Activated T-cell treated with anti-CD3 and anti-CD28 coated beads, Interleukin-2, amount 50 U/mL, for 48 hours (primary cell): ENCODE measurements around the gene VPS35L.
"Not testable (repeated sequence)": the region's sequence is repeated elsewhere in the genome, so short reads cannot be mapped to it uniquely, and the experiment has no call there.

Experiments
- DNase-seq, 2 experiments: peaks; one replicate each; pipeline ENCODE4 v3.0.0-alpha.2; 2020

VPS35L gene

DNA sequence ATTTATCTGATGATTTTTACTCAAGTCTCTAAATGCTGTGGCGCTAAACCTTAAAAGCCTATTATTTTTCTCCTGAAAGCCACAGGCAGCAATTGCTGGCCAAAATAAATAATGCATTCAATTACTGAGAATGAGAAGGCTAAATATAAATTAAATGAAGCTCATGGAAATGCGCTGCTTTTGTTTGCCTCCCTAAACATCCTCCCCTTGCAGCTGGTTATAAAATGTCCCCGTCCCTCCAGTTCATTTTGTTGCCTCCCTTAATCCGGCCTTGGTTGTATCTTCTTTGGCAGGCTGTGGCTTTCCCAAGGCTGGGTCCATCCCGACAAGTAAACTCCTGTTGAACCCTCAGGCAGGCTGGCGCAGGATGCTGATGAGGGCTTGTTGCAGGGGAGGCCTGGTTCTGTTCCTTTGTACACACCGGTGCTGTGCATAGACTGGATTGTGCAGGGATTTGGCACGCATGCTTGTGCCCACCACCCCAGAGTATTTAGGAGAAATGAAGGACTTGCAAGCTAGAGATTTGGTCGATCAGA is 99.8 kb downstream of the VPS35L start:
- no peak for DNase-seq

DNA sequence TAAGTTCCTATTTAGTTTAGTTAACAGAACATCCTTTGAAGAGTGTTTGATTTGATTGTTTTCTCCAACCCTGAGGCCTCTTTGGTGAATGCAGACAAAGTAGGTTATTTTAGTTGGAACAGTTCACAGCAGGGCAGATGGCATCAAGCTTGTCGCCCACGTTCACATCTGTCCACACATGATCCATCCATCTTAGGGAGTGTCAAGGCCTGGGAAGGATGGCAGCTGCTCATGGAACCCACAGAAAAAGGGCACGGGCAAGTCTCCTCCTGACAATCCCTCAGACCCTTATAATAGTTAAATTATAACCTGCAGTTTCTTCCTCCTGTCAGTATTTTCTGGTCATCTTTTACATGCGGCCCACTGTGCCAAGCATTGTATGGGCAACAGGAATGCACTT is 102.3 kb downstream of the VPS35L start:
- DNase-seq, result no peak

DNA sequence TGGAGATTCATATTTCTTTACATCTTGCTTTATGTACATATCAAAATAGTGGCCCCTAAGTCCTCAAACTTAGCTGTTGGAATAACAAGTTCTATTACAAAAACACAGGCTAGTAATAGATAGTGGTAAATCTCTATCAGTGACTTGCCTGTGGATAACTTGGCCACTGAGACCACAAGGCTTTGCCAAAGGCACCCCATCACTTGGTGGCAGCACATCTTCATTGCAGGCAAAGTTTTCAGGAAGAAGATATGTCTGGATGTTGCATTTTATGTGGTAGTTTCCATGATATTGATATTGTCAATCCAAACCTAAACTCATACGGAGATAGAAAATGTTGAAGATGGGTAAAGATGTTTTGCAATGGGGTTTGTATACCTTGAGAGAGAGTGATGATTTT is 104.1 kb downstream of the VPS35L start:
- no peak for DNase-seq

DNA sequence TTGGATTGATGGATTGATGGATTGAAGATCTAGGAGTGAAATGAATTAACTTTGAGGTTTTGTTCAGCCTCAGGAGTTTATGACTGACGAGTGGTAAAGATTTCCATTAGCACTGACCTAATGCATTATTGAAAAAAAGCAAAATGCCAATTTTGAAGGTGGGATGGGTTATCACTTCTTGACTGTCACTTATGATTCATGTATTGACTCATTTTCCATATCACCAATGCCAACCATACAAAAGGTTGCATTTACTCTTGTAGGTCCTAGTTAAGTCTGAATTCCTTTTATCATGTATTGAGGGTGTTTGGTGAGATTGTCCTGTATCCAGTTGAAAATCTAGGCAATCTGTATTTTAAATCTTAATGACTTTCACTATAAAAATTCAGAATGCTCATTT is 104.9 kb downstream of the VPS35L start:
- DNase-seq, result no peak

DNA sequence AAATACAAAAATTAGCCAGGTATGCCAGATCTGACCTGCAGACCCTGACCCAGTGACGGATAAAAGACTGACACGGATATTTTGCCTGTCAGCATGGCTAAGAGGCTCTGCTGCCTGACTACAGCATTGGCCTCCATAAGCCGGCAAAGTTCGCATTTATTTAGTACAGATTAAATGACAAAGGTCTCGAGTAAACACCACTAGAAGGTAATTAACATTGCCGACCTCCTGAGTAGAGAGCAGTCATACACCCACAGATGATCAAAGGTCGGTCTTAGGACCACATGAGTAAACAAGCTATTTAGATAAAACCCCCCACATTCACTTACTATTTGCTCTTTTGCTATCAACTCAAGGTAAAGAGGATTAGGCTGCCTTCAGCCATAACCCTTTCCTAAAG is 106.8 kb downstream of the VPS35L start:
- DNase-seq, result no peak

DNA sequence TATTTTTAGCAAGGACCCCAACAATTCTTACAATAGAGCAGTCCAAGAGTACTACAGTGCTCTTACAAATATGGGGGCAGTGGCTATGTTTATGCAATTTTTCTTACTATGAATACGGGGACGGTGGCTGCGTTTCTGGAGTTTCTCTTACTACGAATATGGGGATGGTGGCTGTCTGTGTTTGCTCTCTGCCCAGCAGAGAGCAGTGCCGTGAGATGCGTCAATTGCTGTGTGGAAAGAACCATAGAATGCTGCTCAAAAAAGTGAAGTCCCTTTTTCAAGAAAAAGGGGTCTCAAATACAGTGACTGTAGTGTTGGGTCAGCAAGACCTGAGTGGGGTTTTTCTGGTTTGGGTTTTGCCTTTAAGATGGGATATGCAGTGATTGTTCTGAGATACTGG is 108.7 kb downstream of the VPS35L start:
- no peak for DNase-seq

DNA sequence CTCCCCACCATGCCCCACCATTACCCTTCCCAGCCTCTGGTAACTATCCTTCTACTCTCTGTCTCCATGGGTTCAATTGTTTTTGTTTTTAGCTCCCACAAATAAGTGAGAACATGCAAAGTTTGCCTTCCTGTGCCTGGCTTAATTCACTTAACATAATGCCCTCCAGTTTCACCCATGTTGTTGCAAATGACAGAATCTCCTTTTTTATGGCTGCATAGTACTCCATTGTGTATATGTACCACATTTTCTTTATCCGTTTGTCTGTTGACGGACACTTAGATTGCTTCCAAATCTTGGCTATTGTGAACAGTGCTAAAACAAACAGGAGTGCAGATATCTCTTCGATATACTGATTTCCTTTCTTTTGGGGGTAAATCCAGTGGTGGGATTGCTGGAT is 109.8 kb downstream of the VPS35L start:
- not testable (repeated sequence) for DNase-seq

DNA sequence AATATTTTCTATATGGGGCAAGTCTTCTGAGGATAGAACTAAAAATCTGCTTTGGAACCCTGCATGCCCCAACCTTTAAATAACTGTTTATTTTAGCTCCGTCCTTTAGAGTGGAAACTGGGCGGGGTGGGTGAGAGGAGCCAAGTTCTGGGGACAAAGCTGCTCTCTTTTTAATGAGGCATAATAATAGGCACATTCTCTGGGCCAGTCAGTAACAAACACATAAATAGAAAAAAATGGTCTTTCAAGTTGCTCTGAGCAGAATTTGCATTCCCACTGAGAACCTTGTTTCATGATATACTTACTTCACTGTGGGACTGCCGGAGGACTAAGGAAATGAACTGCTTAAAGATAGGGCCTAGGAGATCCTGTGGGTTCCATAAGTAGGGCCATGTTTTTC is 111.0 kb downstream of the VPS35L start:
- no peak for DNase-seq

DNA sequence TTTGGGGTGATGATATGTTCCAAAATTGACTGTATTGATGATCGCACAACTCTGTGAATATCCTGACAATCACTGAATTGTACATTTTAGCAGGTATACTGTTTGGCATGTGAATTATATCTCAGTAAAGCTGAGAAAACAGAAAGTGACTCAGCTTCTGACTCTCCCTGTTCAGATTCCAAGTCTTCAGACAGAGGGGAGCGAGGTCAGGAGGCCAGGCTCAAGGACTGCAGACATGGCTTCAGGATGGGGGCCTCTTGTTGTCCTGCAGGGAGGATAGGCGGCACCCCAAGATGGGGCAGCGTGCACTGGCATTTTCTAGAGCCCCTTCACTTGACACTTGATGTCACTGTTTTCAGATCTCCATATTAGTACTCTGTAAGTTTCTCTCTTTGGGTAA is 116.9 kb downstream of the VPS35L start:
- no peak for DNase-seq

DNA sequence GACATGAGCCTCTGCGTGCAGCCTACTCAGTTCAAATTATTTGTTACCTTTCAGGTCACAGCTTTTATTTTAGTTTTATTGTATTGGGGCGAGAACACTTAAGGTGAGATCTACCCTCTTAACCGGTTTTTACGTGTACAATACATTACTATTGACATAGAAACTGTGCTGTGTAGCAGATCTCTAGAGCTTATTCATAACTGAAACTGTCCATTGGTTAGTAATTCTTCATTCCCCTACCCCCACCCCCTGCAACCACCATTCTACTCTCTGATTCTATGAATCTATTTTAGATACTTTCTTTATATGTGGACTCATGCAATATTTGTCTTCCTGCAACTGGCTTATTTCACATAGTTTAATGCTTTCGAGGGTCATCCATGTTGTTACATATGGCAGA is 119.0 kb downstream of the VPS35L start:
- no peak for DNase-seq

DNA sequence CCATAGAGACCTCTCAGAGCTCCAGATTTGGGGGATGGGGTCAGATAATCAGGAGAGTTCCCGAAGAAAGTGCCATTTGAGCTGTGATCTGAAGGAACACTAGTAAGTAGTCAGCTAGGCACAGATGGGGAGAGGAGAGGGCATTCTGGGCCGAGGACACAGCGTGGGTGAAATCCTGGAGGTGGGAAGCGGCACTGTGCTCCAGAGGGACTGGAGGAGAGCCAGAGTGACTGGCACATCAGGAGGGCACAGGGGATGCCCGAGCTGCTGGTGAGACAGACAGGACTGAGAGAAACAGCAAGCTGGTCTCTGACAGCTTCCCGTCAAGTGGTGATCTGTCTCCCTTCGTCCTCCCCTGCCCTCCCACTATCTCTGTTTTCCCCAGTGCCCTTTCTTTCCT is 121.9 kb downstream of the VPS35L start:
- no peak for DNase-seq

DNA sequence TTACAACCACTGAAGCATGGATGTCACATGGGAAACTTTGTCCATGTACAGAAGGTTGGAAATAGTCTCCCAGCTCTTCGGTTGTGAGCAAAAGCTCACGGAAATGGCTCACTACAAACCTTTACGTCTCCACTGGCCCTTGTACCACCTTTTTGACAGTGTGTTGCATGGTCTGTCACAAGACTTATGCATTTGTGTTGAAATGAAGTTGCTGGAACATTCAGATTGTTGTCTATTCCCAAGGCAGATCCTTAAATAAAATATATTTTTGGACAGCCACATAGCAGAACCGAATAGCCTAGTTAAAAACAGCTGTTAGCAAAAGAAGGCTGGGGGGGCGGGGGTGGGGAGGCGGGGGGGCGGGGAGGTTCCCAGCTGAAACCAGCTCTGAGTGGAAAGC is 123.3 kb downstream of the VPS35L start:
- DNase-seq, result no peak

DNA sequence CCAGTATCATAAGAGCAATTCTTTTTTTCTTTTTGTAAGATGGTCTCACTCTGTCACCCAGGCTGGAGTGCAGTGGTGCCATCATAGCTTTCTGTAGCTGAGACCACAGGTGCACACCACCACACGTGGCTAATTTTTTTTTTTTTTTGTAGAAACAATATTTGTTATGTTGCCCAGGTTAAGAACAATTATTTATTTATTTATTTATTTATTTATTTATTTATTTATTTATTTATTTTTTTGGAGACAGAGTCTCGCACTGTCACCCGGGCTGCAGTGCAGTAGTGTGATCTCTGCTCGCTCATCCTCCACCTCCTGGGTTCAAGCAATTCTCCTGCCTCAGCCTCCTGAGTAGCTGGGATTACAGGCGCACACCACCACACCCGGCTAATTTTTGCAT is 123.8 kb downstream of the VPS35L start:
- DNase-seq, result not testable (repeated sequence)

DNA sequence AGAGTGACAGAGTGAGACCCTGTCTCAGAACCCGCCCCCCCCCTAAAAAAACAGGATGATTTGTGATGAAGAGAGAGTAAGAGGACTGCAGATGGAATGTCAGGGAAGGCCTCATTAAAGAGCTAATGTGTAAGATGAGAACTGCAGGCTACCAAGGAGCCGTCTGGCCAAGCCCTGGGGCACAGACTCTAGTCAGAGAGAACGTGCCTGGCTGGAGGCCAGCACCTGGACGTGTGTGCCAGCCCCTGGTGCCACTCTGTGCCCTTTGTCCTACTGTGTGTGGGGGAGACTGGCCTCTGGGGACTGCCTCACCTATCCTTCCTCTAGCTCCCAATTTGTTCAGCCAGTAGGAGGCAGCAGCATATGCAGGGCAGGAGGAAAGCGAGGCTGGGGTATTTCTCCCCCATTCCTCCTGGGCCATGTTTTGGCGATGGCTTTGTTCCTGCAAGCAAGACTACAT is 125.4 kb downstream of the VPS35L start:
- DNase-seq, result no peak

DNA sequence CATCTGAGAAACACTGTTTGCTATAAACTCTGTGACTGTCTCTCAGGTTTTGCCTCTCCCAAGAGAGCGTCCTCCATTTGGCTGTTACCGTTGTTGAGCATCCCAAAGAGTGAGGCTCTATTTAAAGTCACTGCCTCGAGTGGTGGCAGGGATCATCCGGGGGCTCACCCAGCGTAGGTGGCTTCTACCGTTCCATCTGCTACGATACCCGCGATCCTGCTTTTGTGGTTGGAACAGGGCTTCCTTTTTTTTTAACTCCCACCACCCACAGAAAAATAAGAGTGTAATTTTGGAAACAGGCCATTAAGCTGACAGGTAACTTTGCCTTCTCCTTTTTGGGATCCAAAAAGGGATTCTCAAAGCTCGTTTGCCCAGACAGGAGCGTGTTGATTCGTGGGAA is 126.1 kb downstream of the VPS35L start:
- no peak for DNase-seq

DNA sequence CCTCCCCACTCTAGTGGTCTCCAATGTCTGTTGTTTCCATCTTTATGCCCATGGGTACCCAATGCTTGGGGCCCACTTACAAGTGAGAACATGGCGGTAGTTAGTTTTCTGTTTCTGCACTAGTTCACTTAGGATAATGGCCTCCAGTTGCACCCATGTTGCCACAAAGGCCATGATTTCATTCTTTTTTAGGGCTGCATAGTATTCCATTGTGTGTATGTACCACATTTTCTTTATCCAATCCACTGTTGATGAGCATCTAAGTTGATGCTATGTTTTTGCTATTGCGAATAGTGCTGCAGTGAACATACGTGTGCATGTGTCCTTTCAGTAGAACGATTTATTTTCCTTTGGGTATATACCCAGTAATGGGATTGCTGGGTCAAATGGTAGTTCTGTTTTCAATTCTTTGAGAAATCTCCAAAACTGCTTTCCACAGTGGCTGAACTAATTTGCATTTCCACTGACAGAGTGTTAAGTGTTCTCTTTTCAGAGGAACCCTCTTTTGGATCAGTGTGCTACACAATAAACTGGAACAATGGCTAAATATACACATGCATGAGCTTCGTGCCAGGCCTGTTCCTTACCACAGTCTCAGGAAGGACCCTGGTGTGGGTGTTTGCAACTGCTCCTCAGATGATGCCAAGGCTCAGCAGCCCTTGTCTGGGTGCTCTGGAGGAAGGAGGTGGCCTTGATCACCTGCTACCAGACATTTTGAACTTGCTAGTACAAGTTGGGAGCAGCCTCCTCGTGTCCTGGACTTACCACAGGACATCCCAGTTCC is 128.1 kb downstream of the VPS35L start:
- no peak for DNase-seq

DNA sequence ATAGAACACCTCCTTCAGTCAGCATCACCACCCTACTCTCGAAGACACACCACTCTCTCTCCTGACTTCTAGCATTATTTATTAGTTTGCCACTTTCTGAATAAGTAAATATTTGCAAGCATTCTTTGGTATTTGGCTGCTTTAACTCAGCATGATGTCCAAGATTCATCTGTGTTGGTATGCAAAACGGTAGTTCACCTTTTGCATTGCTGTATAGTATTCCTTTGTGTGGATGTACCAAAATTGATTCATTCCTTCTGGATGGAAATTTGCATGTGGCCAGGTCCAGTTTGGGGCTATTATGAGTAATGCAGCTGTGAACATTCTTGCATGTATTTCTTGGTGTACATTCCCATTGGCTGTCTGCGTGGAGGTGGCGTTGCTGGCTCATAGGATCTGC is 129.7 kb downstream of the VPS35L start:
- no peak for DNase-seq

DNA sequence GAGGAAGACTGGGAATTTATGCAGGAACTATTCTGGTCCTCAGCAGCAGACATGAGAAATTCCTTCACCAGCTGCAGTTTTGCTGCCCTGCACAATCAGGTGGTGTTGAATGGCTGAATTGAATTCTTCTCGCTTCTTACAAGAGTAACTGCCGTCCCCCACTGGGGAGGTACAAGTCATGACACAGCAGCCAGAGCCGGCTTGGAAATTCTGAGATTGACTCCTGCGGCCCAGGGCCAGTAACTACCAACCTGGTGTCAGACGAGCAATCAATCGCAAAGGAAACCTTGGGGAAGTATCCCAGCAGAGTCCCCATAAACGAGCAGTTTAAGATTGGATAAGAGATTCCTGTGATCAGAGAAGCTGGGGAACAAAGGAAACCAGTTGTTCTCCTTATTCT is 131.8 kb downstream of the VPS35L start:
- no peak for DNase-seq

DNA sequence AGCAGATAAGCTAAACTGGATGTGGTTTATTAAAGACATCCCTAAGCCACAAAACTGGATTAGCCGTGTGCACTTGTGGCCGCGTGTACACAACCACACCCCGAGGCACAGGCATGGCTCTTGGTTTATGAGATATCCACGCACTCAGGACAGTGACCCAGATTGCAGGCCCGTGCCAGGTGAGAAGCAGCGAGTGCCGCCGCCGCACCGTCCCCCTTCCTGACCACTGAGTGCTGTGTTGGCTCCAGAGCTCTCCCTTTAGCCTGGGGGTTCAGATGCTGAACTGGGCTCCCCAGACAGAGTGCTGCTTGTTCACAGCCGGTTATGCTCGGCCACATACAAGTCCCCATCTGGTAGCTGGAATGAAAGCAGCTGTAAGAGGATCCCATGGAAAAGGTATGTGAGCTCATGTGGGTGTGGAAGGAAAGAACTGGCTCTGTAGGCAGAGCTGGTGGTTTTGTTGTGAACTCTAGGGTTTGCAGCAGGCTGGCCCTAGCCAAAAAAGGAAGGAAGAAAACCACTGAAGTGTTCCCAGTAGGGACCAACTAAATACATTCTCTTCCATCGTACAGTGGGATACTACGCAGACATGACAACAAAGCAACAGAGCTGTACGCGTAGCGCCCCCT is 133.0 kb downstream of the VPS35L start:
- DNase-seq, result no peak

DNA sequence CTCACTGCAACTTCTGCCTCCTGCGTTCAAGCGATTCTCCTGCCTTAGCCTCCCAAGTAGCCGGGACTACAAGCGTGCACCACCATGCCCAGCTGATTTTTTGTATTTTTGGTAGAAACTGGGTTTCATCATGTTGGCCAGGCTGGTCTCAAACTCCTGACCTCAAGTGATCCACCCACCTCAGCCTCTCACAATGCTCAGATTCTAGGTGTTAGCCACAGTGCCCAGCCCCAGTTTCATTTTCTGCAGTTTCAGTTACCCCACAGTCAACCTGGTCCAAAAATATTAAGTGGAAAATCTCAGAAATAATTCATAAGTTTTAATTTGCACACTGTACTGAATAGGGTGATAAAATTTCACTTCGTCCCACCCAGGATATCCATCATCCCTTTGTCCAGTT is 133.8 kb downstream of the VPS35L start:
- DNase-seq, result no peak

DNA sequence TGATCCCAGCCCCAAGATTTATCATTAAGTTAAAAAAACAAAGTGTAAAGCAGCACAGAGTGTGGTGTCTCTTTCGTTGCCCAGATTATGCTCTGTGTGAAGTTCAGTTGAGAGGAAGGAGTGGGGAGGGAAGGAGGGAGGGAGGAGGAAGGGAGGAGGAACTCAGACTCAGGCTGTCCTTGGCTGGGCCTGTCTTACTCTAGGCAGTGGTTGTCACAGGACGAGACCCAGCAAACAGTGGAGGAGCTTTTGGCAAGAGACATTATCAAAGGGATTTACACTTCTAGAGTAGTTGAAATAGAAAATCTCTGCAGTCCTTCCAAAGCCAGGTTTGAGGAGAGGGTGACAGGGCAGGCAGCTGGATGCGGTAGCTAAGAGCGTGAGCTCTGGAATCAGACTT is 134.7 kb downstream of the VPS35L start:
- no peak for DNase-seq

DNA sequence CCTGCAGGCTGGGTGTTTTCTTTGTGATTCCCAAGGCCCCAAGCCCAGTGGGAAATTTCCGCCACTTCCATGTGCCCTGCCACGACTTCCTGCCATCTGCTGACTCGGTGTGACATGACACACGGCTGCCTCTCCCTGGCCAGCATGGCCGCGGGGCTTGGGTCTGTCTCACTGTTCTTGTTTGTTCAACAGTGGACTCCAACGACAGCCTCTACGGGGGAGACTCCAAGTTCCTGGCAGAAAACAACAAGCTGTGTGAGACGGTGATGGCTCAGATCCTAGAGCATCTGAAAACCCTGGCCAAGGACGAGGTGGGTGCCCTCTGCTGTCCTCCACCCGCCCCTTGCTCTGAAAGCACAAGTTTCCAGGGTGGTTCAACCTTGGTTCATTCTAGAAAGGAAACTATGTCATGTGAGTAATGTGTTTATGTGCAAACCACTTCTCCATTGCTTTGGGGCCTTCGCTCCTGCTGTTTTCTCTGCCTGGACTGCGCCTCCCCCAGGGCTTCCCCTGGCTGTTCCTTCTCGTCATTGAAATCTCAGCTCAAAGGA is 135.7 kb downstream of the VPS35L start:
- DNase-seq, result no peak

DNA sequence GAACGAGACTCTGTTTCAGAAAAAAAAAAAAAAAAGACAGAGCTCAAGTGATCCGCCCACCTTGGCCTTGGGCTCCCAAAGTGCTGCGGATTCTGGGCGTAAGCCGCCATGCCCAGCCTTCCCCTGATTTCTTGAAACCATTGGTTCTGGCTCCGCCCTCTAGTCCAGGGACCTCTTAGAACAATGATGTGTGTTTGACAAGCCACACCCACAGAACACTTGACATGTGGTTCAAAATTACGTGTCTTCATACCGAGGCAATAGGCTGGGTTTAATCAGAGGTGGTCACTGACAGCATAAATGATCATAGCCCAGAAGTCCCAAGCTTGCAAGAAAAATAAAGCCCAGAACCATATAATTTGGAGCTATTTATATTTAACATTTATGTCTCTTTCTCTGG is 139.5 kb downstream of the VPS35L start:
- no peak for DNase-seq

DNA sequence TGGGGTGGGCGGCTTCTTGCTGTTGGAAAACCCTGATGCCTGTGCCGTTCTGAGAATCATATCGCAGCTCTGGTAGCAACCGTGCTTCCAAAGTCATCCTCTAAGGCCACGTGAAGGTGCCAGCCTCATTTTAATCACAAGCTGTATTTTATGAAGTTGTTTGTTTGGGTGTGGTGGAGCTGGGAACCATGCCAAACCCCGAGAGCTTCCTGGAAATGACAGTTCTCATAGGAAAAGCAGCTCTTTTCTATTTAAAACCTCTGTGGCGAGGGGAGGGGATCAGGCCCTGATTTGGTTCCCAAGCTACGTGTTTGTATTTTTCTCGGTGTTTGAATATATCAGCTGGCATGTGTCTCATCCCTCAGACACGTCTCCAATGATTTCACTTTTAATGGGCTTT is 140.8 kb downstream of the VPS35L start:
- DNase-seq, result peak; percentile 50 to 58
